ENCODE results near the gene ZBED1.
"Not testable (repeated sequence)": the region's sequence is repeated elsewhere in the genome, so short reads cannot be mapped to it uniquely, and the experiment has no call there.

ZBED1 gene

GRCh38 chrX:2457289-2458133 is 43.3 kb downstream of the ZBED1 start:
- Histone ChIP-seq H3K4me3 (ENCODE audit: low read depth, low read length) (no peak overlapping the region), H3K27ac (no peak overlapping the region), H3K27me3 (ENCODE audit: insufficient read depth, low read depth, severe bottlenecking) (no peaks in the 10 kb centered on the region), H3K9me3 (ENCODE audit: severe bottlenecking) (peaks cover 2% of the 10 kb centered on the region), H3K36me3 (peaks cover 2% of the 10 kb centered on the region; the same call in 1 of the 2 replicates)
- no peak for TF ChIP-seq CTCF (IDR thresholded peaks at IDR 0.05; ENCODE audit: low read depth, low read length)
- DNase-seq = no peak

- not testable (repeated sequence) for H3K27me3 ChIP-seq (ENCODE audit: insufficient read depth, low read depth, severe bottlenecking); H3K4me3 ChIP-seq (ENCODE audit: low read depth, low read length); H3K9me3 ChIP-seq (ENCODE audit: severe bottlenecking); H3K27ac ChIP-seq; H3K36me3 ChIP-seq; DNase-seq
Measured at GRCh38 chrX:2456091-2456490, 44.7 kb downstream of the ZBED1 start.

- not testable (repeated sequence) for H3K4me3 ChIP-seq (ENCODE audit: low read depth, low read length); H3K27ac ChIP-seq; H3K27me3 ChIP-seq (ENCODE audit: insufficient read depth, low read depth, severe bottlenecking); DNase-seq; H3K9me3 ChIP-seq (ENCODE audit: severe bottlenecking); H3K36me3 ChIP-seq
Measured at GRCh38 chrX:2454620-2455019, 46.2 kb downstream of the ZBED1 start.

- DNase-seq = no peak
Measured at GRCh38 chrX:2452799-2453198, 48.0 kb downstream of the ZBED1 start.

GRCh38 chrX:2452317-2452784 is 48.4 kb downstream of the ZBED1 start:
- TF ChIP-seq CTCF (IDR thresholded peaks at IDR 0.05; ENCODE audit: low read depth, low read length) = no peak
- peaks cover 6% of the 10 kb centered on the region; the same call in 1 of the 2 replicates for H3K36me3 ChIP-seq
- H3K4me3 ChIP-seq (ENCODE audit: low read depth, low read length) = no peak overlapping the region

More at GRCh38 chrX:2452799-2453198, 48.0 kb downstream of the ZBED1 start:
- no peaks in the 10 kb centered on the region for H3K27me3 ChIP-seq (ENCODE audit: insufficient read depth, low read depth, severe bottlenecking)
- TF ChIP-seq CTCF (IDR thresholded peaks at IDR 0.05; ENCODE audit: low read depth, low read length) = no peak
- no peak overlapping the region for H3K27ac ChIP-seq
- no peak overlapping the region for H3K4me3 ChIP-seq (ENCODE audit: low read depth, low read length)
- no peaks in the 10 kb centered on the region for H3K9me3 ChIP-seq (ENCODE audit: severe bottlenecking)
- H3K36me3 ChIP-seq = peaks cover 4% of the 10 kb centered on the region; the same call in 1 of the 2 replicates

GRCh38 chrX:2451501-2452316 is 49.1 kb downstream of the ZBED1 start:
- Histone ChIP-seq H3K27me3 (ENCODE audit: insufficient read depth, low read depth, severe bottlenecking) (no peaks in the 10 kb centered on the region), H3K27ac (no peak overlapping the region), H3K4me3 (ENCODE audit: low read depth, low read length) (no peak overlapping the region), H3K9me3 (ENCODE audit: severe bottlenecking) (no peaks in the 10 kb centered on the region), H3K36me3 (peaks cover 8% of the 10 kb centered on the region; the same call in 1 of the 2 replicates)
- no peak for DNase-seq
- no peak for TF ChIP-seq CTCF (IDR thresholded peaks at IDR 0.05; ENCODE audit: low read depth, low read length)

More at GRCh38 chrX:2452317-2452784, 48.4 kb downstream of the ZBED1 start:
- H3K27ac ChIP-seq = no peak overlapping the region
- no peak for DNase-seq
- no peaks in the 10 kb centered on the region for H3K27me3 ChIP-seq (ENCODE audit: insufficient read depth, low read depth, severe bottlenecking)
- no peaks in the 10 kb centered on the region for H3K9me3 ChIP-seq (ENCODE audit: severe bottlenecking)
